WTC11 (cell line): ENCODE data around the gene KCNB1. TPM values are rescaled to one million over a fixed set of nuclear protein-coding genes. Genes with fewer than 3 reads are reported as not detected.
A peak's percentile ranks its signal among the peaks of the same experiment; 100 is the strongest.

ENCODE experiments used
- GABPB1 ChIP-seq: sonication (generic); formaldehyde crosslinking; IDR thresholded peaks from 2 replicates; pipeline ENCODE4 v1.8.1; 2023; ENCODE audit warnings: mild to moderate bottlenecking, missing genetic modification reagents
- GTF2I ChIP-seq: fragments of 250-450 bp; sonication (Bioruptor Pico); conservative IDR thresholded peaks from 2 replicates; pipeline ENCODE4 v1.4.0; 2021; ENCODE audit warnings: mild to moderate bottlenecking
- HMGXB4 ChIP-seq: sonication (generic); formaldehyde crosslinking; IDR thresholded peaks from 2 replicates; pipeline ENCODE4 v1.8.1; 2023; ENCODE audit warnings: mild to moderate bottlenecking, moderate library complexity, missing genetic modification reagents
- KAT7 ChIP-seq: sonication (generic); formaldehyde crosslinking; IDR thresholded peaks from 2 replicates; pipeline ENCODE4 v1.8.1; 2023; ENCODE audit warnings: missing genetic modification reagents, mild to moderate bottlenecking, borderline replicate concordance
- MAX ChIP-seq: sonication (generic); formaldehyde crosslinking; IDR thresholded peaks from 2 replicates; pipeline ENCODE4 v1.8.0; 2022; ENCODE audit warnings: mild to moderate bottlenecking, missing genetic modification reagents
- RELA ChIP-seq: sonication (generic); formaldehyde crosslinking; IDR thresholded peaks from 2 replicates; pipeline ENCODE4 v1.8.1; 2022; ENCODE audit warnings: missing genetic modification reagents, mild to moderate bottlenecking, borderline replicate concordance
- ZNF121 ChIP-seq: sonication (generic); formaldehyde crosslinking; IDR thresholded peaks from 2 replicates; pipeline ENCODE4 v1.8.0; 2023; ENCODE audit warnings: missing genetic modification reagents
- ZNF263 ChIP-seq: sonication (generic); formaldehyde crosslinking; IDR thresholded peaks from 2 replicates; pipeline ENCODE4 v1.8.1; 2022; ENCODE audit warnings: low read depth, mild to moderate bottlenecking, moderate library complexity, missing genetic modification reagents
- total RNA-seq: library from RNA; stranded (reverse); gene quantifications from 3 replicates; pipeline ENCODE4 v1.2.3, GENCODE V29; 2021
- TF ChIP-seq, protein P1 (sequence below): fragments of 250-450 bp; sonication (Bioruptor Pico); IDR thresholded peaks from 2 replicates; pipeline ENCODE4 v1.9.0; 2021; ENCODE audit warnings: mild to moderate bottlenecking, borderline replicate concordance
- TF ChIP-seq, protein P2 (sequence below): fragments of 200-600 bp; IDR thresholded peaks from 2 replicates; pipeline ENCODE4 v1.8.0; 2022; ENCODE audit warnings: antibody characterized with exemption
- TF ChIP-seq, protein P3 (sequence below): sonication (generic); formaldehyde crosslinking; IDR thresholded peaks from 2 replicates; pipeline ENCODE4 v1.8.0; 2022; ENCODE audit warnings: missing genetic modification reagents
- TF ChIP-seq, protein P4 (sequence below): sonication (generic); formaldehyde crosslinking; IDR thresholded peaks from 2 replicates; pipeline ENCODE4 v1.8.0; 2022; ENCODE audit warnings: mild to moderate bottlenecking, missing genetic modification reagents
- TF ChIP-seq, protein P5 (sequence below): sonication (generic); formaldehyde crosslinking; conservative IDR thresholded peaks from 2 replicates; pipeline ENCODE4 v1.8.1; 2022; ENCODE audit warnings: mild to moderate bottlenecking, missing genetic modification reagents

Gene KCNB1
- total RNA-seq, 1 experiment from 2014 or later, result 1.1 TPM

GRCh38 chr20:49484180-49485140 is 2.0 kb upstream of the KCNB1 start (continued):
- TF ChIP-seq, protein P1, sequence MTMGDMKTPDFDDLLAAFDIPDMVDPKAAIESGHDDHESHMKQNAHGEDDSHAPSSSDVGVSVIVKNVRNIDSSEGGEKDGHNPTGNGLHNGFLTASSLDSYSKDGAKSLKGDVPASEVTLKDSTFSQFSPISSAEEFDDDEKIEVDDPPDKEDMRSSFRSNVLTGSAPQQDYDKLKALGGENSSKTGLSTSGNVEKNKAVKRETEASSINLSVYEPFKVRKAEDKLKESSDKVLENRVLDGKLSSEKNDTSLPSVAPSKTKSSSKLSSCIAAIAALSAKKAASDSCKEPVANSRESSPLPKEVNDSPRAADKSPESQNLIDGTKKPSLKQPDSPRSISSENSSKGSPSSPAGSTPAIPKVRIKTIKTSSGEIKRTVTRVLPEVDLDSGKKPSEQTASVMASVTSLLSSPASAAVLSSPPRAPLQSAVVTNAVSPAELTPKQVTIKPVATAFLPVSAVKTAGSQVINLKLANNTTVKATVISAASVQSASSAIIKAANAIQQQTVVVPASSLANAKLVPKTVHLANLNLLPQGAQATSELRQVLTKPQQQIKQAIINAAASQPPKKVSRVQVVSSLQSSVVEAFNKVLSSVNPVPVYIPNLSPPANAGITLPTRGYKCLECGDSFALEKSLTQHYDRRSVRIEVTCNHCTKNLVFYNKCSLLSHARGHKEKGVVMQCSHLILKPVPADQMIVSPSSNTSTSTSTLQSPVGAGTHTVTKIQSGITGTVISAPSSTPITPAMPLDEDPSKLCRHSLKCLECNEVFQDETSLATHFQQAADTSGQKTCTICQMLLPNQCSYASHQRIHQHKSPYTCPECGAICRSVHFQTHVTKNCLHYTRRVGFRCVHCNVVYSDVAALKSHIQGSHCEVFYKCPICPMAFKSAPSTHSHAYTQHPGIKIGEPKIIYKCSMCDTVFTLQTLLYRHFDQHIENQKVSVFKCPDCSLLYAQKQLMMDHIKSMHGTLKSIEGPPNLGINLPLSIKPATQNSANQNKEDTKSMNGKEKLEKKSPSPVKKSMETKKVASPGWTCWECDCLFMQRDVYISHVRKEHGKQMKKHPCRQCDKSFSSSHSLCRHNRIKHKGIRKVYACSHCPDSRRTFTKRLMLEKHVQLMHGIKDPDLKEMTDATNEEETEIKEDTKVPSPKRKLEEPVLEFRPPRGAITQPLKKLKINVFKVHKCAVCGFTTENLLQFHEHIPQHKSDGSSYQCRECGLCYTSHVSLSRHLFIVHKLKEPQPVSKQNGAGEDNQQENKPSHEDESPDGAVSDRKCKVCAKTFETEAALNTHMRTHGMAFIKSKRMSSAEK, result no peak
- TF ChIP-seq MAX (CRISPR knock-in tag), result peak; percentile 34; the same call in 1 of the 2 replicates
- TF ChIP-seq, protein P2, sequence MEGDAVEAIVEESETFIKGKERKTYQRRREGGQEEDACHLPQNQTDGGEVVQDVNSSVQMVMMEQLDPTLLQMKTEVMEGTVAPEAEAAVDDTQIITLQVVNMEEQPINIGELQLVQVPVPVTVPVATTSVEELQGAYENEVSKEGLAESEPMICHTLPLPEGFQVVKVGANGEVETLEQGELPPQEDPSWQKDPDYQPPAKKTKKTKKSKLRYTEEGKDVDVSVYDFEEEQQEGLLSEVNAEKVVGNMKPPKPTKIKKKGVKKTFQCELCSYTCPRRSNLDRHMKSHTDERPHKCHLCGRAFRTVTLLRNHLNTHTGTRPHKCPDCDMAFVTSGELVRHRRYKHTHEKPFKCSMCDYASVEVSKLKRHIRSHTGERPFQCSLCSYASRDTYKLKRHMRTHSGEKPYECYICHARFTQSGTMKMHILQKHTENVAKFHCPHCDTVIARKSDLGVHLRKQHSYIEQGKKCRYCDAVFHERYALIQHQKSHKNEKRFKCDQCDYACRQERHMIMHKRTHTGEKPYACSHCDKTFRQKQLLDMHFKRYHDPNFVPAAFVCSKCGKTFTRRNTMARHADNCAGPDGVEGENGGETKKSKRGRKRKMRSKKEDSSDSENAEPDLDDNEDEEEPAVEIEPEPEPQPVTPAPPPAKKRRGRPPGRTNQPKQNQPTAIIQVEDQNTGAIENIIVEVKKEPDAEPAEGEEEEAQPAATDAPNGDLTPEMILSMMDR, result peak; percentile 65
- TF ChIP-seq KAT7, result 0 out of 2 replicates have a peak, but pooled peaks have one; percentile 13
- TF ChIP-seq ZNF263 (CRISPR knock-in tag), result 0 out of 2 replicates have a peak, but pooled peaks have one; percentile 31
- TF ChIP-seq ZNF121 (CRISPR knock-in tag), result peak; percentile 84; the same call in 1 of the 2 replicates
- no peak for TF ChIP-seq RELA (CRISPR knock-in tag)
- no peak for TF ChIP-seq GTF2I
- TF ChIP-seq HMGXB4 (CRISPR knock-in tag), result peak; percentile 98
- TF ChIP-seq, protein P3, sequence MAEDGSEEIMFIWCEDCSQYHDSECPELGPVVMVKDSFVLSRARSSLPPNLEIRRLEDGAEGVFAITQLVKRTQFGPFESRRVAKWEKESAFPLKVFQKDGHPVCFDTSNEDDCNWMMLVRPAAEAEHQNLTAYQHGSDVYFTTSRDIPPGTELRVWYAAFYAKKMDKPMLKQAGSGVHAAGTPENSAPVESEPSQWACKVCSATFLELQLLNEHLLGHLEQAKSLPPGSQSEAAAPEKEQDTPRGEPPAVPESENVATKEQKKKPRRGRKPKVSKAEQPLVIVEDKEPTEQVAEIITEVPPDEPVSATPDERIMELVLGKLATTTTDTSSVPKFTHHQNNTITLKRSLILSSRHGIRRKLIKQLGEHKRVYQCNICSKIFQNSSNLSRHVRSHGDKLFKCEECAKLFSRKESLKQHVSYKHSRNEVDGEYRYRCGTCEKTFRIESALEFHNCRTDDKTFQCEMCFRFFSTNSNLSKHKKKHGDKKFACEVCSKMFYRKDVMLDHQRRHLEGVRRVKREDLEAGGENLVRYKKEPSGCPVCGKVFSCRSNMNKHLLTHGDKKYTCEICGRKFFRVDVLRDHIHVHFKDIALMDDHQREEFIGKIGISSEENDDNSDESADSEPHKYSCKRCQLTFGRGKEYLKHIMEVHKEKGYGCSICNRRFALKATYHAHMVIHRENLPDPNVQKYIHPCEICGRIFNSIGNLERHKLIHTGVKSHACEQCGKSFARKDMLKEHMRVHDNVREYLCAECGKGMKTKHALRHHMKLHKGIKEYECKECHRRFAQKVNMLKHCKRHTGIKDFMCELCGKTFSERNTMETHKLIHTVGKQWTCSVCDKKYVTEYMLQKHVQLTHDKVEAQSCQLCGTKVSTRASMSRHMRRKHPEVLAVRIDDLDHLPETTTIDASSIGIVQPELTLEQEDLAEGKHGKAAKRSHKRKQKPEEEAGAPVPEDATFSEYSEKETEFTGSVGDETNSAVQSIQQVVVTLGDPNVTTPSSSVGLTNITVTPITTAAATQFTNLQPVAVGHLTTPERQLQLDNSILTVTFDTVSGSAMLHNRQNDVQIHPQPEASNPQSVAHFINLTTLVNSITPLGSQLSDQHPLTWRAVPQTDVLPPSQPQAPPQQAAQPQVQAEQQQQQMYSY (CRISPR knock-in tag), result peak; percentile 42; the same call in 1 of the 2 replicates
- TF ChIP-seq, protein P4, sequence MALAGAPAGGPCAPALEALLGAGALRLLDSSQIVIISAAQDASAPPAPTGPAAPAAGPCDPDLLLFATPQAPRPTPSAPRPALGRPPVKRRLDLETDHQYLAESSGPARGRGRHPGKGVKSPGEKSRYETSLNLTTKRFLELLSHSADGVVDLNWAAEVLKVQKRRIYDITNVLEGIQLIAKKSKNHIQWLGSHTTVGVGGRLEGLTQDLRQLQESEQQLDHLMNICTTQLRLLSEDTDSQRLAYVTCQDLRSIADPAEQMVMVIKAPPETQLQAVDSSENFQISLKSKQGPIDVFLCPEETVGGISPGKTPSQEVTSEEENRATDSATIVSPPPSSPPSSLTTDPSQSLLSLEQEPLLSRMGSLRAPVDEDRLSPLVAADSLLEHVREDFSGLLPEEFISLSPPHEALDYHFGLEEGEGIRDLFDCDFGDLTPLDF (CRISPR knock-in tag), result no peak
- TF ChIP-seq GABPB1 (CRISPR knock-in tag), result peak; percentile 62
- TF ChIP-seq, protein P5, sequence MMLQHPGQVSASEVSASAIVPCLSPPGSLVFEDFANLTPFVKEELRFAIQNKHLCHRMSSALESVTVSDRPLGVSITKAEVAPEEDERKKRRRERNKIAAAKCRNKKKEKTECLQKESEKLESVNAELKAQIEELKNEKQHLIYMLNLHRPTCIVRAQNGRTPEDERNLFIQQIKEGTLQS (CRISPR knock-in tag), result no peak
